GM12878 (cell line): ENCODE results near the gene SCRT2. TPM values are rescaled to one million over a fixed set of nuclear protein-coding genes. Genes with fewer than 3 reads are reported as not detected.

Experiments used
- BMI1 ChIP-seq: fragments of 450-650 bp; IDR thresholded peaks from 2 replicates; pipeline ENCODE4 v1.6.1; 2016; ENCODE audit warnings: mild to moderate bottlenecking, moderate library complexity, borderline replicate concordance
- BRCA1 ChIP-seq: IDR thresholded peaks from 2 replicates; pipeline ENCODE4 v1.6.1; 2011; ENCODE audit warnings: low read depth, low read length, improper control_type of control experiment
- CEBPB ChIP-seq, 2 experiments: fragments of 150-350 bp in 1 of 2; IDR thresholded peaks; 2 replicates each; pipeline ENCODE4 v1.6.1; 2012 to 2014; ENCODE audit warnings: low read depth in 2 of 2, low read length in 2 of 2, borderline replicate concordance in 1 of 2, inconsistent platforms in 1 of 2
- CEBPZ ChIP-seq: fragments of 150-350 bp; IDR thresholded peaks from 2 replicates; pipeline ENCODE4 v1.6.1; 2016; ENCODE audit warnings: low read depth, low read length
- DPF2 ChIP-seq: fragments of 450-650 bp; IDR thresholded peaks from 2 replicates; pipeline ENCODE4 v1.6.1; 2017; ENCODE audit warnings: mild to moderate bottlenecking
- EZH2 ChIP-seq: IDR thresholded peaks from 2 replicates; pipeline ENCODE4 v1.6.1; 2012; ENCODE audit warnings: low read depth, mild to moderate bottlenecking, control low read depth, inconsistent platforms, low read length, borderline replicate concordance; ENCODE audit not compliant: control insufficient read depth
- HSF1 ChIP-seq: fragments of 150-350 bp; IDR thresholded peaks from 2 replicates; pipeline ENCODE4 v1.6.1; 2014; ENCODE audit warnings: mild to moderate bottlenecking, low read depth, low read length
- IKZF2 ChIP-seq, 2 experiments: fragments of 450-650 bp; IDR thresholded peaks; 2 replicates each; pipeline ENCODE4 v1.6.1; 2017; ENCODE audit warnings: mild to moderate bottlenecking in 2 of 2, moderate library complexity in 2 of 2
- MTA2 ChIP-seq: fragments of 450-650 bp; IDR thresholded peaks from 2 replicates; pipeline ENCODE4 v1.6.1; 2016; ENCODE audit warnings: low read depth, mild to moderate bottlenecking, moderate library complexity
- NBN ChIP-seq: fragments of 450-650 bp; IDR thresholded peaks from 2 replicates; pipeline ENCODE4 v1.6.1; 2016
- SMC3 ChIP-seq: IDR thresholded peaks from 2 replicates; pipeline ENCODE4 v1.6.1; 2011; ENCODE audit warnings: low read length, improper control_type of control experiment, borderline replicate concordance
- TARDBP ChIP-seq: IDR thresholded peaks from 2 replicates; pipeline ENCODE4 v1.6.1; 2016; ENCODE audit warnings: borderline replicate concordance
- WRNIP1 ChIP-seq: IDR thresholded peaks from 2 replicates; pipeline ENCODE4 v1.6.1; 2011; ENCODE audit warnings: low read depth, low read length, improper control_type of control experiment, borderline replicate concordance
- ZBTB33 ChIP-seq: fragments of 450-650 bp; IDR thresholded peaks from 2 replicates; pipeline ENCODE4 v1.6.1; 2017; ENCODE audit warnings: mild to moderate bottlenecking
- ZBTB4 ChIP-seq: fragments of 450-650 bp; formaldehyde crosslinking; IDR thresholded peaks from 2 replicates; pipeline ENCODE4 v1.4.0; 2022; ENCODE audit warnings: mild to moderate bottlenecking, moderate library complexity
- ZNF687 ChIP-seq: fragments of 450-650 bp; IDR thresholded peaks from 2 replicates; pipeline ENCODE4 v1.6.1; 2017; ENCODE audit warnings: mild to moderate bottlenecking, moderate library complexity
- polyA plus RNA-seq, 11 experiments: library from polyadenylated mRNA; depleted of rRNA in 4 of 11; unstranded in 6 of 11; stranded (reverse) in 5 of 11; fragments of >200 nt; fragmentation: Nextera tagmentation in 4 of 11; fragmentation: Illumina TruSeq in 1 of 11; extraction: Ambion mirVana in 4 of 11; extraction: Trizol in 1 of 11; gene quantifications; 1 replicate in 1 of 11; 2 replicates in 10 of 11; pipeline versions ENCODE4 v1.2.1 to v1.2.3, GENCODE V29; 2011 to 2016; ENCODE audit warnings: inconsistent platforms in 2 of 11, missing spikeins in 2 of 11, low read depth in 1 of 11
- total RNA-seq, 4 experiments: library from RNA; depleted of rRNA in 3 of 4; stranded (reverse); fragments of >200 nt in 3 of 4; fragmentation: Illumina TruSeq in 1 of 4; extraction: Trizol in 1 of 4; gene quantifications; 2 replicates each; pipeline versions ENCODE4 v1.2.1 to v1.2.3, GENCODE V29; 2013 to 2021

Gene SCRT2
- total and polyA plus RNA-seq, 10 of the 15 experiments (the other 5 are each of a cell fraction or from before 2014, with no cell fraction given): not detected

- no peak for TF ChIP-seq HSF1
- no peak for TF ChIP-seq ZBTB4 (CRISPR knock-in tag)
- no peak for TF ChIP-seq CEBPZ
- TF ChIP-seq ZNF687: no peak
- peak; percentile 86 to 88 for TF ChIP-seq IKZF2 (IDR thresholded peaks at IDR 0.05)
- TF ChIP-seq TARDBP: no peak
- TF ChIP-seq NBN: no peak
- no peak for TF ChIP-seq CEBPB (IDR thresholded peaks at IDR 0.05; ENCODE audit: borderline replicate concordance in 1 of 2, low read depth in 2 of 2, low read length in 2 of 2)
- no peak for TF ChIP-seq BMI1
- TF ChIP-seq DPF2: peak; percentile 84
- no peak for TF ChIP-seq ZBTB33
- TF ChIP-seq BRCA1: no peak
- no peak for TF ChIP-seq WRNIP1
- no peak for TF ChIP-seq SMC3
- no peak for TF ChIP-seq EZH2
- peak; percentile 75 for TF ChIP-seq MTA2
Measured at GRCh38 chr20:676315-676937, 824 bp upstream of the SCRT2 start (continued).
